Activated CD8-positive, alpha-beta T cell treated with anti-CD3 and anti-CD28 coated beads for 36 hours (primary cell): ENCODE results near the gene ATG10. TPM values are rescaled to one million over a fixed set of nuclear protein-coding genes. Genes with fewer than 3 reads are reported as not detected.

Source experiments
- ATAC-seq: fragments of 200-7000 bp; cut with Tn5 transposase; one replicate; pipeline ENCODE4 v1.10.0; 2021; ENCODE audit warnings: mild to moderate bottlenecking, moderate library complexity
- CTCF ChIA-PET: fragments of 350-600 bp; sonication (Branson Sonifier 250); formaldehyde crosslinking; loops from one replicate; lab custom pipeline; 2021; ENCODE audit warnings: antibody characterized with exemption; lab: Charles Lee
- POLR2A ChIA-PET: fragments of 350-600 bp; sonication (Branson Sonifier 250); formaldehyde crosslinking; loops from one replicate; lab custom pipeline; 2021; ENCODE audit warnings: antibody characterized with exemption; lab: Charles Lee
- DNase-seq: peaks from one replicate; pipeline ENCODE4 v3.0.0-alpha.2; 2020
- H3K27ac Mint-ChIP-seq: one replicate; pipeline ENCODE4 v1.8.0; 2021; ENCODE audit warnings: mild to moderate bottlenecking, mixed read lengths
- H3K27me3 Mint-ChIP-seq: one replicate; pipeline ENCODE4 v1.8.0; 2021; ENCODE audit warnings: mixed read lengths
- H3K36me3 Mint-ChIP-seq: one replicate; pipeline ENCODE4 v1.8.0; 2021; ENCODE audit warnings: low read depth, mixed read lengths
- H3K4me1 Mint-ChIP-seq: one replicate; pipeline ENCODE4 v1.8.0; 2021; ENCODE audit warnings: low read depth, mixed read lengths
- H3K4me3 Mint-ChIP-seq: one replicate; pipeline ENCODE4 v1.8.0; 2021; ENCODE audit warnings: mild to moderate bottlenecking, moderate library complexity, mixed read lengths
- H3K9me3 Mint-ChIP-seq: one replicate; pipeline ENCODE4 v1.8.0; 2021; ENCODE audit warnings: mixed read lengths
- CTCF ChIP-seq: fragments of 200-600 bp; IDR thresholded peaks from one replicate; pipeline ENCODE4 v1.8.0; 2022; ENCODE audit warnings: antibody characterized with exemption, mild to moderate bottlenecking
- intact Hi-C: fragments of 100-400 bp; cut with micrococcal nuclease; formaldehyde crosslinking; loops from one replicate; pipeline ENCODE4 v1.10.0; 2022
- total RNA-seq, 2 experiments: library from RNA; stranded (reverse); gene quantifications; one replicate each; pipeline ENCODE4 v1.2.3, GENCODE V29; 2021

Gene ATG10
- total RNA-seq, 2 experiments from 2014 or later: 7.5 to 12.0 TPM

GRCh38 chr5:82225525-82226172 is 253.8 kb downstream of the ATG10 start:
- TF ChIP-seq CTCF: peak; percentile 86
- ChIA-PET CTCF (interaction anchor here (0.6 to 3.1 kb wide), 35 partner anchors 8 to 804 kb away, joined by 3 to 24 read pairs (median 4); no protein-coding TSS in a partner anchor), POLR2A (interaction anchor here (0.5 kb wide), 1 partner anchor 1347 kb away, joined by 3 read pairs; no protein-coding TSS in a partner anchor)
- H3K4me3 Mint-ChIP-seq: no peak overlapping the region
- intact Hi-C loops: loop anchor here (5.0 kb wide), 1 partner anchor 718 kb away; no protein-coding TSS in a partner anchor
- no peaks in the 10 kb centered on the region for H3K27me3 Mint-ChIP-seq
- no peak overlapping the region for H3K27ac Mint-ChIP-seq
- H3K36me3 Mint-ChIP-seq: no peaks in the 10 kb centered on the region
- DNase-seq (peak; percentile 73), ATAC-seq (peak; percentile 90)
- H3K4me1 Mint-ChIP-seq: peaks cover 3% of the 10 kb centered on the region
- H3K9me3 Mint-ChIP-seq: no peaks in the 10 kb centered on the region

GRCh38 chr5:82234885-82235284 is 263.1 kb downstream of the ATG10 start:
- no peak overlapping the region for H3K4me3 Mint-ChIP-seq
- no peaks in the 10 kb centered on the region for H3K4me1 Mint-ChIP-seq
- no peaks in the 10 kb centered on the region for H3K36me3 Mint-ChIP-seq
- no peaks in the 10 kb centered on the region for H3K9me3 Mint-ChIP-seq
- DNase-seq (no peak), ATAC-seq (no peak)
- TF ChIP-seq CTCF: no peak
- no peaks in the 10 kb centered on the region for H3K27me3 Mint-ChIP-seq
- POLR2A ChIA-PET: no interaction called here
- H3K27ac Mint-ChIP-seq: no peak overlapping the region
- CTCF ChIA-PET: interaction anchor here (1.6 kb wide), 1 partner anchor 9 kb away, joined by 5 read pairs; no protein-coding TSS in a partner anchor
- intact Hi-C loops: no loop called here

DNA sequence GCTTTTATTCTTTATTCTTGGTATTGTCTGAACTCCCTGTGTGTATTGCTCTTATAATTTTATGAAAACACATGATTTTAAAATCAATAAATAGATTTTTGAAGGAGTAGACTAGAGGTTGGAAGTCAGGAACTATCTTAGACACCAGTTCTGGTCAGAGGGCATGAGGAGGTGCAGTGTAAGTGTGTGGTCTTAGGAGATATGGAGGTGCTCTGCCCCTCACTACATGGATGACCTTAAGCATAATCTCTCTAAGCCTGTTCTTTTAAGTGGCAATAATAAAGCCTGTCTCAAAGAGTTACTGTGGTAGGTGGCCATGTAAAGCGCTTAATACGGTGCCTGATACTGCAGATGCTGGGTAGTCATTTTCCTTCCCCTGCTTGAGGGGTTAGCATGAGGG is 272.3 kb downstream of the ATG10 start:
- intact Hi-C loops: no loop called here
- H3K9me3 Mint-ChIP-seq: peaks cover 7% of the 10 kb centered on the region
- H3K27ac Mint-ChIP-seq: no peak overlapping the region
- peaks cover 12% of the 10 kb centered on the region for H3K36me3 Mint-ChIP-seq
- H3K4me1 Mint-ChIP-seq: no peaks in the 10 kb centered on the region
- no peaks in the 10 kb centered on the region for H3K27me3 Mint-ChIP-seq
- ChIA-PET POLR2A (no interaction called here), CTCF (no interaction called here)
- DNase-seq (no peak), ATAC-seq (no peak)
- H3K4me3 Mint-ChIP-seq: no peak overlapping the region
- TF ChIP-seq CTCF: no peak

- Mint-ChIP-seq H3K36me3 (peaks cover 12% of the 10 kb centered on the region), H3K4me1 (no peaks in the 10 kb centered on the region), H3K27me3 (no peaks in the 10 kb centered on the region), H3K9me3 (peaks cover 7% of the 10 kb centered on the region), H3K27ac (no peak overlapping the region), H3K4me3 (no peak overlapping the region)
- no peak for ATAC-seq
- ChIA-PET POLR2A (interaction anchor here (0.6 kb wide), 1 partner anchor 64 kb away, joined by 3 read pairs; no protein-coding TSS in a partner anchor), CTCF (no interaction called here)
- intact Hi-C loops: no loop called here
- no peak for TF ChIP-seq CTCF
- no peak for DNase-seq
These were observed 273.2 kb downstream of the ATG10 start for GRCh38 chr5:82244854-82245635.
